Stimulated activated CD8-positive, alpha-beta memory T cell treated with anti-CD3 and anti-CD28 coated beads, Interleukin-12 subunit alpha, Interleukin-12 subunit beta, amount 100 ng/mL, for 24 hours (primary cell): ENCODE results near the gene WFDC1.
"Not testable (repeated sequence)": the region's sequence is repeated elsewhere in the genome, so short reads cannot be mapped to it uniquely, and the experiment has no call there.

Experiments used
- DNase-seq: peaks from one replicate; pipeline ENCODE4 v3.0.0-alpha.2; 2020; ENCODE audit errors: extremely low read depth

WFDC1 gene

DNA sequence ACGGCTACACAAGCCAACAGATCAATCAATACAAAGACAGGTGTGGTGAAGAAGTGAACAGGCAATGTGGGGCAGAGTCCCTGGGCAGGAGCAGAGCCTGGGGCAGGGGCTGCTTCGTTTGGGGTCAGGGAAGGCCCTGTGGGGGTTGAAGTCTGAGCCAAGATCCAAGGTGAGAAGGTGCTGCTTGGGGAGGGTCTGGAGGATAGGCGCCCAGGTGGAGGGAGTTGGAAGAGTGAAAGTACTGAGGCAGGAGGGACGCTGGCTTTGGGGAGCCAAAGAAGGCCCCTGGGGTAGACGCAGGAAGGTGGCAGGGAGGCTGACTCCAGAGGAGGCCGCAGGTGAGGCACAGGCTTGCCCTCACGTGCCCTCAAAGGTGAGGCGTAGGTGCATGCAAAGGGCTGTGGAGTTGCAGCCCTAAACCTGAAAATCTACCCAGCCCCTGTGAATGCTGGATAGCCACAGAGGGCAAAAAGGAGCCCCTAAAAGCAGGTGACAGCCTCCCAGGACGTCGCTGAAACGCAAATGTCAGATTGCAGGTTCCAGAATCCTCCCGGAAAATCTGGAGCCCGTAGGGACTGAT lies 33.3 kb downstream of the WFDC1 start:
- DNase-seq: no peak

DNA sequence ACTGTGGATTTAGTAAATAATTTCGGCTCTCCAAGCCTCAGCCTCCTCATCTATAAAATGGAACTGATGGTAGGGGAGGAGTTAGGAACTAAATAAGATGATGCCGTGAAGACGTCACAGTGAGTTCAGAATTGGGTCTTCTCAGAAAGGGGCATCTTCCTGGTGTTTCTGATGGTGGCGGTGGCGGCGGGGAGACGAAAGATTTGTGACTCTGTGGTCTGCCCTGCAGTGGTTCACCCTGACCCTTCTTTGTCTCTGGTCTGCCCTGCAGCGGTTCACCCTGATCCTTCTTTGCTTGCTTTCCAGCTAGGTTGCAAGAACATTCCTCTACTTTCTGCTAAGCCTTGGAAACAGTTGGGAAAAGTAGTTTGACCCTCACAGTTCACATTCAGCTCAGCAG lies 34.3 kb downstream of the WFDC1 start:
- DNase-seq: no peak

DNA sequence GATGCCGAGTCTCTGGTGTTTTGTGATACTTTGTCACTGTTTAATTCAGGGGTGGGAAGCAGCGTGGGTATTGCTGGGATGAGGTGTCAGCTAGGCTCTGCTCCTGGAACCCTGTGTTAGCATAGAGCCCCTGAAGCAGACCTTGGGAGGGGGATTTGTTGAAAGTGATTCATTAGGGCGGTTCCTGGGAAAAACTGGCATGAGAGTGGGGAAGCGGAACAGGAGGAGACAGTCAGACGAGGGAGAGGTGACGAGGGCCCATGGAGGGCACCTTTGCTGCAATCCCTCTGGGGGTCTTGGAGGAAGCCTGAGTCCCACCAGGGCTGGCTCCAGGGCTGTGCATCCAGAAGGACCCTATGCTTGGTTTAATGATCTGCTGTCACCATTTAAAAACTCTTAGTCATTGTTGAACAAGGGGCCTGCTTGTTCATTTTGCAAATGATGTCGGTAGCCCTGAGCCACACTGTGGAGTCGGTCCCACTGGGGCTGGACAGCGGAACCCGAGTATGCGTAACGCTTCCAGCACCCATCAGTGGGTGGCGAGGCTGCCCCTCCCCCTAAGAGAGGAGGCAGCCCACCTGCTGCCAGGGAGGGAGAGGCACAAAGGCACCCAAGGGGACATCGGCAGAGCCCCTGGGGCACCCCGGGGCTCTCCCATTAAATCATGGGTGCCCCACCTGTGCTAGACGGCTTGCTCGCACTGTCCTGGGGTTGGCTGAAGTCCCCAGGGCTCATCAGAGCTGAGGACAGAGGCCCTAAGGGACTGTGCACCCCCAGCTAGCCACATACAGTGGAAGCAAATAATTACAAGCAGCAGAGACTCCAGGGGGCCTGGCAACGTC lies 35.4 kb downstream of the WFDC1 start:
- no peak for DNase-seq

DNA sequence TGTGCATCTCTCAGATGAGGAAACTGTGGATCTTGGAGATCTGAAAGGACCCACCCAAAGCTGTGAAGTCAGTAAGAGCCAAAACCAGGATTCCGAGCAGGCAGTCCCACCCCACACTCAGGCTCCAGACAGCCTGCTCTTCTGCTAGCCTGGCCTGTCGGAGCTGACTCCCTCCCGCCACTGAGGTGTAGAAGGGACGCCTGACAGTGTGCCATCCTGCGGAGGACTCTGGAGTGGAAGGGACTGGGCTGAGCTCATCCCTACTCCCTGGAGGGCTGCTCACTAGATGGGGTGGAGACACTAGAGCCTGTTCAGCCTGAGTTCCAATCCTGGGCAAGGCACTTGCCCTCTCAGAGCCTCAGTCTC lies 36.0 kb downstream of the WFDC1 start:
- DNase-seq: no peak

DNA sequence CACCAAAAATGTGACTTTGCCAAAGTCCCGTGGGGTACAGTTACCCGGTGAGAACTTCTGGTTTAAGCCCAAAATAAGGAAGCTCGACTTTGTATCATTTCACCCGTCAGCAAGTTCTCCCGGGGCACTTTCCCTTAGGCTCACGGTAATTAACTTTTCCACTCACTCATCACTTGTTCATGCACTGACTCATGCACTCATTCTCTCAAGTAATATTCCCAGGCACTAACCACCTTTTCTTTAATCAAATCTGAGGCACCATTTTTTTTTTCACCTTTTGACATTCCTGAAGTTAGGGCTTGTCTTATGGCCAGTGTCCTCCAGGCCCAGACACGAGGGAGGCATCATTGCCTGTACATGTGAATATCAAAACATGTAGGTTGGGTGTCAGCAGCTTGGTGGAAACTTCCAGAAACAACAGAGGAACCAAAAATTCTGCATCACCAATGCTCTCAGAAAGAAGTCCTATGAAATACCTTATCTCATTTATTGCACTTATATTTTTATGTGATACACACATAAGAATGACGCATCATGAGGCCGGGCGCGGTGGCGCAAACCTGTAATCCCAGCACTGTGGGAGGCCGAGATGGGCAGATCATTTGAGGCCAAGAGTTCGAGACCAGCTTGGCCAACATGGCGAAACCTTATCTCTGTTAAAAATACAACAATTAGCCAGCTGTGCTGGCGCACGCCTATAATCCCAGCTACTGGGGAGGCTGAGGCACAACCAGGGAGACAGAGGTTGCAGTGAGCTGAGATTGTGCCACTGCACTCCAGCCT lies 37.5 kb downstream of the WFDC1 start:
- DNase-seq: no peak

DNA sequence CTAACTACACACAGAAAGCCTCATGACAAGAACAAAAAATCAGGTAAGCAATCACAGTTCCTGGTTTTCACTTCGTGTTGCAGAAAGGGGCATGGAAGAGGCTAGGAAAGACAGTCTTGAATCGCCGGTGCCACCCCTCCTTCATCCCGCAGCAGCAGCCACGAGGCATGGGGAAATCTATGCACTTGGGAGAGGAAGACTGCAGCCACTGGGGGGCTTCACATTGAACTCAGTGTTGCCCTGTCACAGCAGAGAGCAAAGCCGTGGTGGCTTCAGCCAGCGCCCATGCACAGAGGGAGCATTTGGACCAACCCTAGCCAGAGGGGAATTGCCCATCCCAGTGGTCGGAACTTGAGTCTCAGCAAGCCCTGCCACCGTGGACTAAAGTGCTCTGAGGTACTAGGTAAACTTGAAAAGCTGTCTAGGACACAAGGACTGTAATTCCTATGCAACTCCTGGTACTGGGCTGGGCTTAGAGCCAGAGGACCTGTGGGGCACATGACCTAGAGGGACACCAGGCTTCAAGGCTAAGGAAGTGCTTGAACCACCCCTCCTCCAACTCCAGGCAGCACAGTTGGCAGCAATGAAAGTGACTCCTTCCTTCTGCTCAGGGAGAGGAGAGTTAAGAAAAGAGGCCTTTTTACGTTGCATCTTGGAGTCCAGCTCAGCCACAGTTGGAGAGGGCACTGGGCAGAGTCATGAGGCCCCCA lies 38.5 kb downstream of the WFDC1 start:
- no peak for DNase-seq

DNA sequence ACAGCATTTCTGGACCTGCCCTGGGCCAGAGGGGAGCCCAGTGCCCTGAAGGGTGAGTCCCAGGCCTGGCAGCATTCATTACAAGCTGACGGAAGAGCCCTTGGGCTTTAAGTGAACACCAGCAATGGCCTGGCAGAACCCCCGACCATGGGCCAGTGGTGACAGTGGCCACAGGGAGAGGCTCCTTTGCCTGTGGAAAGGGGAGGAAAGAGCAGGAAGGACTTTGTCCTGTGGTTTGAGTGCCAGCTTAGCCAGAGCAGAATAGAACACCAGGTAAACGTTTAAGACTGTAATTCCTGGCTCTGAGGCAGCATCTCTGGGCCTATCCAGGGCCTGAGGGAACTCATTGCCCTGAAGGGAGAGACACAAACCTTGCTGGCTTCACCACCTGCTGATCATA lies 39.4 kb downstream of the WFDC1 start:
- DNase-seq: no peak

DNA sequence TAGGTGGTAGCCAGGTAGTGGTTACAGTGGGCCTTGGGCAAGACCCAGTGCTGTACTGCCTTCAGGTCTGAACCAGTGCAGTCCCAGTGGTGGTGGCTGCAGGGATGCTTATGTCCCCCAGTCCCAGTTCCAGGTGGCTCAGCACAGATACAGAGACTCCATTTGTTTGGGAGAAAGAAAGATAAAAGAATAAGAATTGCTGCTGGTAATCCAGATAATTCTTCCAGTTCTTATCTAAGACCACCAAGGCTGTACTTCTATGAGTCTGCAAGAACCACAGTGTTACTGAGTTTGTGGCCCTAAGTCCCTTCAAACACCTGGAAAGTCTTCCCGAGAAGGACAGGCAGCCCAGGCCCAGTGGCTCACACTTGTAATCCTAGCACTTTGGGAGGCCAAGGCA lies 39.8 kb downstream of the WFDC1 start:
- DNase-seq: no peak

DNA sequence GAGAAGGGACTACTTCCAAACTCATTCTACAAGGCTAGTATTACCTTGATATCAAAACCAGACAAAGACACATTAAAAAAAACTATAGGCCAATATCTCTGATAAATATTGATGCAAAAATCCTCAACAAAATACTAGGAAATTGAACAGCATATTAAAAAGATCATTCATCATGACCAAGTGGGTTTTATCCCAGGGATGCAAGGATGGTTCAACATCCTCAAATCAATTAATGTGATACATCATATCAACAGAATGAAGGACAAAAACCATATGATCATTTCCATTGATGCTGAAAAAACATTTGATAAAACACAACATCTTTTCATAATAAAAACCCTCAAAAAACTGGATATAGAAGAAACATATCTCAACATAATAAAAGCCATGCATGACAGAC lies 42.6 kb downstream of the WFDC1 start:
- DNase-seq: not testable (repeated sequence)

DNA sequence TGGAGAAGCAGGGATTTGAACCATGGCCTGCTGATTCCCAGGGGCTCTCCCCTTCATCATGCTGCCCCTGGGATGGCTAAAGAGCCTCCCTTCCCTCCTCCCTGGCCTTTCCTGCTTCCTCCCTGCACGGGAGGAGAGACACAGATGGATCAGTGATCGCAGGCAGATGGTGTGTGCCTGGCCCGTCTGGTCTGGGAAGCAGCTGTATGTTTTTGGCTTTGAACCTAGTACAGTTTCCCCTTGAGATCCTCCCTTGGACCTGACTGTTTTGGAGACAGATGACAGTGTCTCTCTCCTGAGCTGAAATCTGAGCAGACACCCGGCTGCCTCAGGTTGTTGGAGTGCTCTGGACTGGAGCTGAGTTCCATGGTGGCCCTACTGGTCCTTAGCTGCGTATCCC lies 44.6 kb downstream of the WFDC1 start:
- DNase-seq: no peak

DNA sequence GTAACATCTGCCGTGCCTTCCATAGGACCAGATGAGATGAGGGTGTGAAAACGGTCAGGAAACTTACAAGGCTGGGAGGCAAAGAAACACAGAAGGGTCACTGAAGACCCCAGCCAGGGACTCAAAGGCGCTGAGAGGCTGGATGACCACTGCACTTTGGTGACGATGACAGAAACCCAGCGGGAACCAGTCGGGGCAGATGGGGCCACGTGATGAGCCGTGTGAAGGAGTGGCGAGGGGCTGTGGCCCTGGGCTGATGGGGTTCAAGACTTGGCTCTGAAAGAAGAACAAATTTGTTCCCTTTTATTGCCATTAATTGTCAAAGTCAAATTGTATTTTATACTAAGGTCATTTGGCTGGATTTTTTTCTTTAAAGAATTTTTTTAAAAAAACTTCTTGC lies 45.1 kb downstream of the WFDC1 start:
- DNase-seq: no peak

DNA sequence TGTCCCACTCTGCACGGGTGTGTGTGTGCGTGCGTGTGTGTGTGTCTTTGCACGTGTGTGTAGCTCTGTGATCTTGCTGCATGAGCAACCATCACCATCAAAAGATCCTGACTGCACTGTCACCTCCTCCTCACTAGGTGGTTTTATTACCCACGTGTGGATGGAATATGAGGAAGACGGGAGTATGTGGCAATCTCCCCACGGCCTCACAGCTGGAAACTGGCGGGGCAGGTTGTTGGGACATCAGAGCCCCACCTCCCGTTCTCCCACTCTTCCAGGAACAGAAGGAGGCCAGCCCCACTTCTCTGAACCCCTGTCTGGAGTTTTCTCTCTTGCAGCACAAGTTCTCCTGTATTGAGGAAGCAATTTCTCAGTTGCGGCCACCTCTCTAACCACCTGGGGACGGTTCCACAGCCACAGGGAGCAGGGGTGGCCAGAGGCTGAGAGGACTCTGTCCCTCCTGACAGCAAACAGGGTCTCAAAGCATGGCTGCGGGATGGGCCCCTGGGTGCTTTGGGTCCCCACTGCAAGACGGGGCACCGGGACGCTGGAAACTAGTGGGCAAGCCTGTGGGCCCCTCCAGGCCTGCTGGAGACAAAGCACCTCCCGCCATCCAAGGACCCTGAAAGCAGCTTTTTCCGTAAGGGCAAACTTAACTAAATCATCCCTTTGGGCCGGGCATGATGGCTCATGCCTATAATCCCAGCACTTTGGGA lies 45.8 kb downstream of the WFDC1 start:
- DNase-seq: no peak

DNA sequence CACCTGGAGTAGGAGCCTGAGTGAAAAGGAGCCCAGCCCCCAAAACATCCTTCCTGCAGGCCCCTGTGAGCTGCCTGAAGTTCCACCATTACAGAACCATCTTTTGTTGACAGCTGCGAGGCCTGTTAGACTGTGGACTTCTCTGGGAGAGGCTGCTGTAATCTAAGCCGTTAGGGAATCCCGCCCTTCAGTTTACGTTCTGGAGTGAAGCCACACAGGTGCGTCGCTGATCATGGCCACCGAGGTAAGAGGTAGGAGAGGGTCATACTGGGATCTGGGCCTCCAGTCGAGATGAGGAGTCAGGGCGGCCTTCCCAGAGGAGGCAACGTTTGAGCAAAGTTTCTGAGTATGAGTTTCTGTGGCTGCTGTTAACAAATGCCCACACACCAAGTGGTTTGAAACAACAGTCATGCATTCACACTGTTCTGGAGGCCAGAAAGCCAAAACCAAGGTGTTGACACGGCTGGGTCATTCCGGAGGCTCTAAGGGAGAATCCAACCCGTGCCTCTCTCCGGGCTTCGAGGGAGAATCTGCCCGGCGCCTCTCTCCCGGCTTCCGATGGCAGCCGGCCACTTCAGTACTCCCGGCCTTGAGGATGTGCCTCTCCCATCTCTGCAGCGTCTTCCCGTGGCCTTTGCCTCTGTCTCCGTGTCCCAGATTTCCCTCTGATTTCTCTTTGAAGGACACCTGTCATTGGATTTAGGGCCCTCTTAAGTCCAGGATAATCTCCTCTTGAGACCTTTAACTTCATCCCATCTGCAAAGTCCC lies 47.0 kb downstream of the WFDC1 start:
- no peak for DNase-seq

DNA sequence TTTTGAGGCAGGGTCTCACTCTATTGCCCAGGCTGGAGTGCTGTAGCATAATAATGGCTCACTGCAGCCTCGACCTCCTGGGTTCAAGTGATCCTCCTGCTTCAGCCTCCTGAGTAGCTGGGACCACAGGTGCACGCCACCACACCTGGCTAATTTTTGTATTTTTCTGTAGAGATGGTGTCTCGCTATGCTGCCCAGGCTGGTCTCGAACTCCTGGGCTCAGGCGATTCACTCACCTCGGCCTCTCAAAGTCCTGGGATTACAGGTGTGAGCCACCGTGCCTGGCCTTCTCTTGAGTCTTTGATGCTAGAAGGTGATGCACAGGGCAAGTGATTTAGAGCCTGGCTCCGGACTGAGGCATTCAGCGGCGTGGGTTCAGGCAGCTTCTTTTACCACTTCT lies 49.1 kb downstream of the WFDC1 start:
- not testable (repeated sequence) for DNase-seq

DNA sequence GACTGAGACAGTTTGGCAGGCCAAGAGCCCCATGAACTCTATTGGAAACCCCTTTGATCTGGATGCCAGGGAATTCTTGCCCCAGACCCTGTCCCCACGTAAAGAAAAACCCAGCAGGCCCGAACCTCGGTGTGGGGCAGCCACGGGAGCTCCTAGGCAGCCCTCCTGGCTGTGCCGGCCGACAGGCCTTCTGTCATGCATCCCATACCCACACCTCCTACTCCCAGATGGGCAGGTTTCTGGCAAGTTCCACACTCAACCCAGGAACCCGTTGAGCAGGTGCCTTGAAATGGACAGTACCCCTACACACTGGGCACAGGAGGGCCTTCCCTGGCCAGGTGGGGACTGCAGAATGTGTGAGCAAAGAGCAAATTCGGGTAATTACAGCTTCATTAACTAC lies 50.1 kb downstream of the WFDC1 start:
- DNase-seq: no peak

DNA sequence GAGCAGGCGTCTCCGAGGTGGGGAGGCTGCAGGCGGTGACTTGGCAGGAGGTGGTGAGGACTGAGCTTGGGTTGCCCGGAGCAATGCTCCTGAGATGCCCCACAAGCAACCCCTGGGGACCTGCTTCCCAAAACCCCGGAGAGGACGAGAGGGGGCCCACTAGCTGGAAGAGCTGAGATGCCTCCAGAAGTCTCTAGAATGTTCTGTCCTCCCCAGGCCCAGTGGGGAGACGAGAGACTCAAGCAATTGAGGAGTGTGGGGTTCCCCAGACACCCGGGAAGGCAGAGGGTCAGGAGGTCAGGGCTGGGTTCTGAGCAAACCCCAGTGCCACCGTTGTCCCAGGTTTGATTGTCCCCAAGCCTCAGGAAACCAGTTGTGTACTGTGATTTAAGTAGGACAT lies 52.5 kb downstream of the WFDC1 start:
- DNase-seq: no peak

DNA sequence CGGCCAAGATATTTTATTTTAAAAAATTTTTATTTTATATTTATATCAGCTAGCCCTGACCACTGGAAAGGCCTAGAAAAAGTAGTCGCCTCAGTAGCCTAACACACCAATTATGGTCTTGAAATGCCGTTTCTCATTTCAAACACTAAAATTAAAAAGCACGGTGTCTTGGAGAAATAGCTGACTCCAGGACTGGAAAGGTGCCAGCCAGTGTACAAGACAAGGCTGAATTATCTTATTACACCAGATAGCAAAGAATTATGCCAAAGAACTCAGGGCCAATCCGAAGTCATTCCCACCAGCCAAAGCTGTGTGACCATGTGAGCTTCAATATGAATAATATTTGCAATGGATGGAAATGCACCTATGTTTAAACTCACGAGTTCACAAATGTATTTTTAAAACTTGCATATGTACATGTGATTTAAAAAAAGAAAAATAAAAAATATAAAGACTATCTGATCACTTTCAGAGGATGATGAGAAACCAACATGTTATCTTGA lies 53.8 kb downstream of the WFDC1 start:
- no peak for DNase-seq

DNA sequence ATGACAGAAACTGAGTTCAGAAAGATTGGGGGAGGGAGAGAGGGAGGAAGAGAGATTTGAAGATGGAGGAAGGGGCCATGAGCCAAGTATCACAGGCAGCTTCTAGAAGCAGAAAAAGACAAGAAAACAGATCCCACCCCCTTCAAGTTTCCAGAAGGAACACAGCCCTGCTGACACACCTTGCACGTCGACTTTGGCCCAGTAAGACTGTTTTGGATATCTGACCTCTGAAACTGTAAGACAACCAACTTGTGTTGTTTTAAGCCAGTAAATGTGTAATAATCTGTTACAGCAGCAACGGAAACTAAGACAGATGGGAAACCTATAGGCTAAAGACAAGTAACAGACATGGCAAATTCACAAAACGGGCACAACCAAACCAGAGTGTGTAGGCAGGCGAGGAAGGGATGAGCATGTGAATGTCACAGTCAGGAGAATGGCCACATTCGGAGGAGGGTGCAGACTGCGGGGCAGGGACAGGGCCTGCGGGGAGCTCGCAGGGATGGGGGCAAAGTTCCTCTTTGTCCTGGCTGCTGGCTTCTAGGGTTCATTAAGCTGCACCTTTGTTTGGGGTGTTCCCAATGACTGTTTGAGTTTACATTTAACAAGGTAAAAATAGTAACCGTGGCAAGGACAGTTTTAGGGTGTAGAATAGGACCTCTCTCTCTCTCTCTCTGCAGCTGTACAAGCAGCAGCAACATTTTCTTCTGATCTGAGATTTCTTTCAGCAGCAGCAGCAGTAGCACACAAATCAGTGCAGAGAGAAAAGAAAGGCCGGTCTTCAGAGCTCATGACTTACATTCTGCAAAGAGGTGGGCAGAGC lies 55.4 kb downstream of the WFDC1 start:
- DNase-seq: no peak

DNA sequence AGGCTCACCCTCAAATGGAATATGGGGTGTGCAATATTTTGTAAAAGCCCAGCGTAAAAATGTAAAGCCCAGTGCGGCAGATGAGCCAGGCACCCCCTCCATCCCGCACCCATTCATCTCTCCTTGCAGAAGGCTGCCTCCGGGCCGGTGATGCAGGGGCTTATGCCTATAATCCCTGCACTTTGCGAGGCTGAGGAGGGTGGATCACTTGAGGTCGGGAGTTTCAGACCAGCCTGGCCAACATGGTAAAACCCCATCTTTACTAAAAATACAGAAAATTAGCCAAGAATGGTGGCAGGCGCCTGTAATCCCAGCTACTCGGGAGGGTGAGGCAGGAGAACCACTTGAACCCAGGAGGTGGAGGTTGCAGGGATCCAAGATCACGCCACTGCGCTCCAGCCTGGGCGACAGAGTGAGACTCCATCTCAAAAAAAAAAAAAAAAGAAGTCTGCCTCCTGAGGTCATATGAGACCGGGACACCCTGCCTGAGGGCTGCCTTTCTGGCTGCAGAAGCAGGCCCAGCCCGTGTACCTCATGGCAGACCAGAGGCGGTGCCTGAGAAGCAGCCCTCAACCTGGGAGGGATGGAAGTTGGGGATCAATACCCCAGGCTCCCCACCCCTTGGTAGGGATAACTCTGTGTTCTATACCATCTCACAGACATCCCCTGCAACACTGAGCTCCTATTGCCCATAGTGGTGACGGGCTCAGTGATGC lies 56.2 kb downstream of the WFDC1 start:
- no peak for DNase-seq
